OCI-LY1 (cell line): ENCODE measurements around the gene PPT2.

Experiments
- H2AFZ ChIP-seq: fragments of 200-600 bp; sonication (generic), shearing (Covaris generic); 2 replicates; pipeline ENCODE4 v1.6.0; 2014; ENCODE audit warnings: antibody characterized with exemption, mild to moderate bottlenecking, low read length
- H3F3A ChIP-seq: fragments of 200-600 bp; sonication (generic), shearing (Covaris generic); 2 replicates; pipeline ENCODE4 v1.6.0; 2014; ENCODE audit warnings: mild to moderate bottlenecking, antibody characterized with exemption, low read length, moderate library complexity; ENCODE audit not compliant: insufficient read depth
- H3K27ac ChIP-seq: fragments of 200-600 bp; sonication (generic); 2 replicates; pipeline ENCODE4 v1.5.1; 2014; ENCODE audit warnings: low read length, mixed run types, mild to moderate bottlenecking, low read depth; ENCODE audit not compliant: poor library complexity, severe bottlenecking
- H3K27me3 ChIP-seq: fragments of 200-600 bp; sonication (generic); 2 replicates; pipeline ENCODE4 v1.6.0; 2014; ENCODE audit warnings: antibody characterized with exemption, mild to moderate bottlenecking, low read length, moderate library complexity; ENCODE audit not compliant: insufficient read depth
- H3K36me3 ChIP-seq: fragments of 200-600 bp; sonication (generic); 2 replicates; pipeline ENCODE4 v1.6.1; 2014; ENCODE audit warnings: mild to moderate bottlenecking, antibody characterized with exemption, low read length, moderate library complexity, mixed read lengths; ENCODE audit not compliant: insufficient read depth
- H3K4me1 ChIP-seq: fragments of 200-600 bp; sonication (generic); 2 replicates; pipeline ENCODE4 v1.5.1; 2014; ENCODE audit warnings: mild to moderate bottlenecking, low read length, moderate library complexity; ENCODE audit not compliant: insufficient read depth, severe bottlenecking
- H3K4me2 ChIP-seq: fragments of 200-600 bp; sonication (generic), shearing (Covaris generic); 2 replicates; pipeline ENCODE4 v1.6.1; 2014; ENCODE audit warnings: low read length
- H3K4me3 ChIP-seq: fragments of 200-600 bp; sonication (generic); 2 replicates; pipeline ENCODE4 v1.5.1; 2014; ENCODE audit warnings: low read length, low read depth, mild to moderate bottlenecking, mixed read lengths; ENCODE audit not compliant: poor library complexity, severe bottlenecking
- H3K79me2 ChIP-seq: fragments of 200-600 bp; shearing (Covaris generic); 2 replicates; pipeline ENCODE4 v1.6.1; 2016; ENCODE audit warnings: mixed run types, low read length, mixed read lengths; ENCODE audit not compliant: insufficient read depth
- H3K9ac ChIP-seq: fragments of 200-600 bp; sonication (generic), shearing (Covaris generic); 2 replicates; pipeline ENCODE4 v1.6.1; 2014; ENCODE audit warnings: mild to moderate bottlenecking, low read length, mixed read lengths
- H3K9me2 ChIP-seq: fragments of 200-600 bp; sonication (generic), shearing (Covaris generic); 2 replicates; pipeline ENCODE4 v1.6.1; 2014; ENCODE audit warnings: low read depth, mild to moderate bottlenecking, low read length, mixed read lengths
- H3K9me3 ChIP-seq: fragments of 200-600 bp; shearing (Covaris generic); 2 replicates; pipeline ENCODE4 v1.6.1; 2014; ENCODE audit warnings: low read length, mixed read lengths
- H4K20me1 ChIP-seq: fragments of 200-600 bp; sonication (generic), shearing (Covaris generic); 2 replicates; pipeline ENCODE4 v1.6.0; 2016; ENCODE audit warnings: mild to moderate bottlenecking, low read length; ENCODE audit not compliant: insufficient read depth
- CTCF ChIP-seq: fragments of 200-600 bp; sonication (generic), shearing (Covaris generic); IDR thresholded peaks from 2 replicates; pipeline ENCODE4 v1.5.1; 2017; ENCODE audit warnings: mild to moderate bottlenecking, antibody characterized with exemption, low read length, moderate library complexity, mixed read lengths
- EZH2 ChIP-seq: fragments of 200-600 bp; sonication (generic), shearing (Covaris generic); IDR thresholded peaks from 2 replicates; pipeline ENCODE4 v1.8.0; 2017; ENCODE audit warnings: borderline replicate concordance, mixed run types, mild to moderate bottlenecking, antibody characterized with exemption, low read length, moderate library complexity, mixed read lengths

Gene PPT2

GRCh38 chr6:32163559-32164258 is 9.8 kb downstream of the PPT2 start:
- Histone ChIP-seq H3K27ac (no peak overlapping the region), H3K4me2 (no peak overlapping the region), H3K36me3 (peaks cover 15% of the 10 kb centered on the region; the same call in 1 of the 2 replicates), H3K4me3 (no peak overlapping the region), H4K20me1 (no peaks in the 10 kb centered on the region), H3K9ac (no peak overlapping the region), H3F3A (no peaks in the 10 kb centered on the region), H3K9me2 (no peaks in the 10 kb centered on the region), H3K9me3 (no peaks in the 10 kb centered on the region), H3K27me3 (no peaks in the 10 kb centered on the region), H2AFZ (no peak overlapping the region), H3K79me2 (no peaks in the 10 kb centered on the region), H3K4me1 (peaks cover 23% of the 10 kb centered on the region)
- TF ChIP-seq EZH2 (no peak), CTCF (no peak)

- Histone ChIP-seq H3K9ac (no peak within 1 kb of the TSS), H3F3A (no peaks in the 10 kb centered on the region), H3K79me2 (no peaks in the 10 kb centered on the region), H3K27ac (no peak within 1 kb of the TSS), H3K4me1 (peaks cover 23% of the 10 kb centered on the region), H3K4me2 (no peak within 1 kb of the TSS), H3K4me3 (no peak within 1 kb of the TSS), H4K20me1 (no peaks in the 10 kb centered on the region), H3K9me2 (no peaks in the 10 kb centered on the region), H3K27me3 (no peaks in the 10 kb centered on the region), H3K36me3 (peaks cover 19% of the 10 kb centered on the region; the same call in 1 of the 2 replicates), H3K9me3 (no peaks in the 10 kb centered on the region), H2AFZ (no peak within 1 kb of the TSS)
- no peak for TF ChIP-seq EZH2
- TF ChIP-seq CTCF = no peak
These were observed 10.4 kb downstream of the PPT2 start, which contains the start of gene EGFL8 for GRCh38 chr6:32164295-32164694. EGFL8 (plus strand) TSS chr6:32164595; CDS start chr6:32166166, 1,571 bp downstream.

- H3K9me2 ChIP-seq = no peaks in the 10 kb centered on the region
- H3K4me3 ChIP-seq = peak overlapping the region; percentile 48
- H4K20me1 ChIP-seq = no peaks in the 10 kb centered on the region
- H3K27me3 ChIP-seq = no peaks in the 10 kb centered on the region
- H2AFZ ChIP-seq = no peak overlapping the region
- peaks cover 37% of the 10 kb centered on the region; the same call in 1 of the 2 replicates for H3K36me3 ChIP-seq
- TF ChIP-seq CTCF (peak; percentile 78), EZH2 (no peak)
- H3K27ac ChIP-seq = peak overlapping the region; percentile 50
- peaks cover 23% of the 10 kb centered on the region for H3K4me1 ChIP-seq
- H3K9ac ChIP-seq = peak overlapping the region; percentile 56; the same call in 1 of the 2 replicates
- no peaks in the 10 kb centered on the region for H3F3A ChIP-seq
- H3K9me3 ChIP-seq = no peaks in the 10 kb centered on the region
- peak overlapping the region; percentile 69 for H3K4me2 ChIP-seq
- no peaks in the 10 kb centered on the region for H3K79me2 ChIP-seq
These were observed 12.6 kb downstream of the PPT2 start for GRCh38 chr6:32166411-32167061.
